Measurements from ENCODE around the gene PCNX2. TPM values are rescaled to one million over a fixed set of nuclear protein-coding genes. Genes with fewer than 3 reads are reported as not detected.

Gene PCNX2
- total RNA-seq, 1 donor from 2014 or later: 29.5 TPM

- H3K36me3 ChIP-seq (ENCODE audit: control insufficient read depth, insufficient read depth, low read length): no peaks in the 10 kb centered on the region
- H3K27me3 ChIP-seq (ENCODE audit: control insufficient read depth, insufficient read depth, low read length): no peaks in the 10 kb centered on the region
Observed at GRCh38 chr1:233323718-233324117, 28.2 kb upstream of the PCNX2 start.

GRCh38 chr1:233320023-233320422, 24.5 kb upstream of the PCNX2 start:
- Histone ChIP-seq H3K36me3 (ENCODE audit: control insufficient read depth, insufficient read depth, low read length) (no peaks in the 10 kb centered on the region), H3K27me3 (ENCODE audit: control insufficient read depth, insufficient read depth, low read length) (no peaks in the 10 kb centered on the region), H3K4me3 (ENCODE audit: low read depth, low read length) (no peak overlapping the region)
- TF ChIP-seq CTCF (IDR thresholded peaks at IDR 0.05; ENCODE audit: insufficient read depth, low read length, poor library complexity, severe bottlenecking): no peak
- no peak for DNase-seq (ENCODE audit: low read depth)

More at GRCh38 chr1:233323718-233324117, 28.2 kb upstream of the PCNX2 start:
- TF ChIP-seq CTCF (IDR thresholded peaks at IDR 0.05; ENCODE audit: insufficient read depth, low read length, poor library complexity, severe bottlenecking): no peak
- DNase-seq (ENCODE audit: low read depth): no peak
- no peak overlapping the region for H3K4me3 ChIP-seq (ENCODE audit: low read depth, low read length)

- no peak overlapping the region for H3K4me3 ChIP-seq (ENCODE audit: low read depth, low read length)
- no peaks in the 10 kb centered on the region for H3K27me3 ChIP-seq (ENCODE audit: control insufficient read depth, insufficient read depth, low read length)
- no peak for DNase-seq (ENCODE audit: low read depth)
- H3K36me3 ChIP-seq (ENCODE audit: control insufficient read depth, insufficient read depth, low read length): no peaks in the 10 kb centered on the region
- no peak for TF ChIP-seq CTCF (IDR thresholded peaks at IDR 0.05; ENCODE audit: insufficient read depth, low read length, poor library complexity, severe bottlenecking)
Observed at GRCh38 chr1:233319272-233319671, 23.7 kb upstream of the PCNX2 start.

GRCh38 chr1:233316473-233316872, 20.9 kb upstream of the PCNX2 start:
- no peak for DNase-seq (ENCODE audit: low read depth)
- Histone ChIP-seq H3K4me3 (ENCODE audit: low read depth, low read length) (no peak overlapping the region), H3K36me3 (ENCODE audit: control insufficient read depth, insufficient read depth, low read length) (no peaks in the 10 kb centered on the region), H3K27me3 (ENCODE audit: control insufficient read depth, insufficient read depth, low read length) (no peaks in the 10 kb centered on the region)
- no peak for TF ChIP-seq CTCF (IDR thresholded peaks at IDR 0.05; ENCODE audit: insufficient read depth, low read length, poor library complexity, severe bottlenecking)

- H3K27me3 ChIP-seq (ENCODE audit: control insufficient read depth, insufficient read depth, low read length): no peaks in the 10 kb centered on the region
- no peak overlapping the region for H3K4me3 ChIP-seq (ENCODE audit: low read depth, low read length)
- TF ChIP-seq CTCF (IDR thresholded peaks at IDR 0.05; ENCODE audit: insufficient read depth, low read length, poor library complexity, severe bottlenecking): no peak
- H3K36me3 ChIP-seq (ENCODE audit: control insufficient read depth, insufficient read depth, low read length): no peaks in the 10 kb centered on the region
- DNase-seq (ENCODE audit: low read depth): no peak
Observed at GRCh38 chr1:233315718-233316301, 20.3 kb upstream of the PCNX2 start.
